ENCODE results near the gene MYH8.

The MYH8 gene

DNA sequence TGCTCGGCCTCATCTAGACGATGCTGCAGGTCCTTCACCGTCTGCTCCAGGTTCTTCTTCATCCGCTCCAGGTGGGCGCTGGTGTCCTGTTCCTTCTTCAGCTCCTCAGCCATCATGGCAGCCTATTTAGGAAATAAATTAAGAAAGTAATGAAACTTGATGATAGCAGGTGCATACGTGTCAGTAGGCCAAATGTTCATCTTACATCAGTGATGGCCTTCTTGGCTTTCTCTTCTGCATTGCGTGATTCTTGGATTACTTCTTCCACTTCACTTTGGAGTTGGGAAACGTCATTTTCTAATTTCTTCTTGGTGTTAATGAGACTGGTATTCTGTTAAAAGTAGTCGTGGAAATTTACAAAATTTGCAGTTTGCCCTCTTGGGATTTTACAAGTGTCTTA lies 28.9 kb downstream of the MYH8 start:
- no peak overlapping the region for H3K4me3 ChIP-seq (replicated peaks; ENCODE audit: insufficient read depth, low read length)
- no peaks in the 10 kb centered on the region for H3K27me3 ChIP-seq (ENCODE audit: insufficient read depth, poor library complexity, severe bottlenecking)
- no peak overlapping the region for H3K27ac ChIP-seq (replicated peaks)
- TF ChIP-seq, protein P1, sequence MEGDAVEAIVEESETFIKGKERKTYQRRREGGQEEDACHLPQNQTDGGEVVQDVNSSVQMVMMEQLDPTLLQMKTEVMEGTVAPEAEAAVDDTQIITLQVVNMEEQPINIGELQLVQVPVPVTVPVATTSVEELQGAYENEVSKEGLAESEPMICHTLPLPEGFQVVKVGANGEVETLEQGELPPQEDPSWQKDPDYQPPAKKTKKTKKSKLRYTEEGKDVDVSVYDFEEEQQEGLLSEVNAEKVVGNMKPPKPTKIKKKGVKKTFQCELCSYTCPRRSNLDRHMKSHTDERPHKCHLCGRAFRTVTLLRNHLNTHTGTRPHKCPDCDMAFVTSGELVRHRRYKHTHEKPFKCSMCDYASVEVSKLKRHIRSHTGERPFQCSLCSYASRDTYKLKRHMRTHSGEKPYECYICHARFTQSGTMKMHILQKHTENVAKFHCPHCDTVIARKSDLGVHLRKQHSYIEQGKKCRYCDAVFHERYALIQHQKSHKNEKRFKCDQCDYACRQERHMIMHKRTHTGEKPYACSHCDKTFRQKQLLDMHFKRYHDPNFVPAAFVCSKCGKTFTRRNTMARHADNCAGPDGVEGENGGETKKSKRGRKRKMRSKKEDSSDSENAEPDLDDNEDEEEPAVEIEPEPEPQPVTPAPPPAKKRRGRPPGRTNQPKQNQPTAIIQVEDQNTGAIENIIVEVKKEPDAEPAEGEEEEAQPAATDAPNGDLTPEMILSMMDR (IDR thresholded peaks at IDR 0.05; ENCODE audit: insufficient read depth, low read length), result no peak
- TF ChIP-seq GABPA (IDR thresholded peaks at IDR 0.05; ENCODE audit: low read depth) (no peak), POLR2AphosphoS5 (IDR thresholded peaks at IDR 0.05; ENCODE audit: low read depth) (no peak), SPI1 (IDR thresholded peaks at IDR 0.05; ENCODE audit: borderline replicate concordance, low read depth) (no peak)
- TF ChIP-seq, protein P2, sequence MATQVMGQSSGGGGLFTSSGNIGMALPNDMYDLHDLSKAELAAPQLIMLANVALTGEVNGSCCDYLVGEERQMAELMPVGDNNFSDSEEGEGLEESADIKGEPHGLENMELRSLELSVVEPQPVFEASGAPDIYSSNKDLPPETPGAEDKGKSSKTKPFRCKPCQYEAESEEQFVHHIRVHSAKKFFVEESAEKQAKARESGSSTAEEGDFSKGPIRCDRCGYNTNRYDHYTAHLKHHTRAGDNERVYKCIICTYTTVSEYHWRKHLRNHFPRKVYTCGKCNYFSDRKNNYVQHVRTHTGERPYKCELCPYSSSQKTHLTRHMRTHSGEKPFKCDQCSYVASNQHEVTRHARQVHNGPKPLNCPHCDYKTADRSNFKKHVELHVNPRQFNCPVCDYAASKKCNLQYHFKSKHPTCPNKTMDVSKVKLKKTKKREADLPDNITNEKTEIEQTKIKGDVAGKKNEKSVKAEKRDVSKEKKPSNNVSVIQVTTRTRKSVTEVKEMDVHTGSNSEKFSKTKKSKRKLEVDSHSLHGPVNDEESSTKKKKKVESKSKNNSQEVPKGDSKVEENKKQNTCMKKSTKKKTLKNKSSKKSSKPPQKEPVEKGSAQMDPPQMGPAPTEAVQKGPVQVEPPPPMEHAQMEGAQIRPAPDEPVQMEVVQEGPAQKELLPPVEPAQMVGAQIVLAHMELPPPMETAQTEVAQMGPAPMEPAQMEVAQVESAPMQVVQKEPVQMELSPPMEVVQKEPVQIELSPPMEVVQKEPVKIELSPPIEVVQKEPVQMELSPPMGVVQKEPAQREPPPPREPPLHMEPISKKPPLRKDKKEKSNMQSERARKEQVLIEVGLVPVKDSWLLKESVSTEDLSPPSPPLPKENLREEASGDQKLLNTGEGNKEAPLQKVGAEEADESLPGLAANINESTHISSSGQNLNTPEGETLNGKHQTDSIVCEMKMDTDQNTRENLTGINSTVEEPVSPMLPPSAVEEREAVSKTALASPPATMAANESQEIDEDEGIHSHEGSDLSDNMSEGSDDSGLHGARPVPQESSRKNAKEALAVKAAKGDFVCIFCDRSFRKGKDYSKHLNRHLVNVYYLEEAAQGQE (IDR thresholded peaks at IDR 0.05; ENCODE audit: insufficient replicate concordance, low read depth), result no peak
- DNase-seq (ENCODE audit: low read depth in 1 of 2, low spot score in 1 of 2), result no peak

DNA sequence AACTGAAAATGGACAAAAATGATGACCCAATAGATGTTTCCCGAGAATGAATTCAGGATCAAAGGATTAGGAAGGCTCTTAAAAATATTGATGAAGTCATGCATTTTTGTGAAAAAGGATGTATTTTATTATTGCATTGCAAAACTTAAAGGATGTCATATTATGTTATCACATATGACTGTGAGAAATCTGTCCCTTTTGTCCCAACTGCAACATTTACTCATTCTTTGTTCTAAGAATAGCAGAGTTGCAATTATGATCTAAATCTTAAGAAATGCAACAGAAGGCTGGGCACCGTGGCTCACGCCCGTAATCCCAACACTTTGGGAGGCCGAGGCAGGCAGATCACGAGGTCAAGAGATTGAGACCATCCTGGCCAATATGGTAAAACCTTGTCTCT lies 35.9 kb downstream of the MYH8 start:
- DNase-seq (ENCODE audit: low read depth in 1 of 2, low spot score in 1 of 2), result no peak
- Histone ChIP-seq H3K27me3 (ENCODE audit: insufficient read depth, poor library complexity, severe bottlenecking) (no peaks in the 10 kb centered on the region), H3K27ac (replicated peaks) (no peak overlapping the region), H3K4me3 (replicated peaks; ENCODE audit: insufficient read depth, low read length) (no peak overlapping the region)
- TF ChIP-seq, protein P2 (IDR thresholded peaks at IDR 0.05; ENCODE audit: insufficient replicate concordance, low read depth), result no peak
- no peak for TF ChIP-seq SPI1 (IDR thresholded peaks at IDR 0.05; ENCODE audit: borderline replicate concordance, low read depth)
- TF ChIP-seq, protein P1 (IDR thresholded peaks at IDR 0.05; ENCODE audit: insufficient read depth, low read length), result no peak
- no peak for TF ChIP-seq GABPA (IDR thresholded peaks at IDR 0.05; ENCODE audit: low read depth)
- TF ChIP-seq POLR2AphosphoS5 (IDR thresholded peaks at IDR 0.05; ENCODE audit: low read depth), result no peak

DNA sequence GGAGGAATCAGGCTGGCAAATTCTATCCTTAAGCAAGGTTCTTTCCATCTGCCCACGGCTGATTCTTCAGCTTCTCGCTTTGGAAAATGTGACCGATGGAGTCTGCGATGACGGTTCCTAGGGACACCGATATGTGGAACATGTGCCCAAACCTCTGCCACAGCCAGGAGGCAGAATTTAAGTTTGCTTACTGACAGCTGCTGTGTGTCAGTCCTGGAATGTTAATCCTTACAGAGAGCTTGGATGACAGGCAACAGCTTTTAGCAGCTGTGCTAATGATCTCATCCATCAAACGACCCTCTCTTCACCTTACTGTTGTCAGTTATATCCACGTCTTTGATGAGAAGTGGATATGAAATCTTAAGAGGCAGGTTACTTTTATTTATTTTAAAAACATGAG lies 37.6 kb downstream of the MYH8 start:
- H3K27me3 ChIP-seq (ENCODE audit: insufficient read depth, poor library complexity, severe bottlenecking), result no peaks in the 10 kb centered on the region
- no peak for DNase-seq (ENCODE audit: low read depth in 1 of 2, low spot score in 1 of 2)
- H3K27ac ChIP-seq (replicated peaks), result no peak overlapping the region
- TF ChIP-seq POLR2AphosphoS5 (IDR thresholded peaks at IDR 0.05; ENCODE audit: low read depth), result no peak
- no peak overlapping the region for H3K4me3 ChIP-seq (replicated peaks; ENCODE audit: insufficient read depth, low read length)

DNA sequence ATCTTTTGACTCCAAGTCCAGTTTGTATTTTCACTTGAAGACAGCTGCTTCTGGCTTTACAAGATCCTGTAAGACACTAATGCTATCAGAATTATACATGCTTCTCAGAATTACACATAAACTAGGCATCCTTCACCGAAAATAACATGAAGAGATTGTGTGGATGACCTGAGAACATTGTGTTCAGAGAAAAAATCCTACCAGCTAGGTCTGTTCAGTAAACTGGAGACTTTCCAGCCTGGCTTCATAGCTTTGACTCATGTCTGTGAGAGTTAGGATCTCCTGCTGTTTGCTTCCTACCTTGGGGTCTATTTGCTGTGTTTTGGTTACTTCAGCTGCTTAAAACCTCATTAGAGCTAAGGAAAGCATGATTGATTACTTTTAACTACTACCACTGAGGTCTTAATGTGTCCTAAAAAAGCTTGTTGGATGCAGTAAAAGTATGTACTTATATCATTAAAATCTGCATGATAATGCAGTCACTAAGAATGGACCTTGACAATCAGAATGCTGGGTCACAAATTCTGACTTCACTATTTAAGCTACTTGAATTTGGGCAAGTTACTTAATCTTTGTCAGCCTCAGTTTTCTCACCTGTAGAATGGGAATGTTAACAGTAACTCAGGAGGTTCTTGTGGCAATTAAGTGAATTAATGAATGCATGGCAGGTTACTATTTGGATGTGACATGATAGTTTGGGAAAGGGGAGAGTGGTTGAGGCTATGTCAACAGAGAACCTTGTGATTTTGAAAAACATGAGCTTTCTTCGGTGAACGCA lies 40.9 kb downstream of the MYH8 start:
- TF ChIP-seq, protein P2 (IDR thresholded peaks at IDR 0.05; ENCODE audit: insufficient replicate concordance, low read depth), result no peak
- TF ChIP-seq, protein P1 (IDR thresholded peaks at IDR 0.05; ENCODE audit: insufficient read depth, low read length), result no peak
- no peak for TF ChIP-seq SPI1 (IDR thresholded peaks at IDR 0.05; ENCODE audit: borderline replicate concordance, low read depth)
- no peak for TF ChIP-seq POLR2AphosphoS5 (IDR thresholded peaks at IDR 0.05; ENCODE audit: low read depth)
- no peak for TF ChIP-seq GABPA (IDR thresholded peaks at IDR 0.05; ENCODE audit: low read depth)
- Histone ChIP-seq H3K27me3 (ENCODE audit: insufficient read depth, poor library complexity, severe bottlenecking) (no peaks in the 10 kb centered on the region), H3K27ac (replicated peaks) (no peak overlapping the region), H3K4me3 (replicated peaks; ENCODE audit: insufficient read depth, low read length) (no peak overlapping the region)
- no peak for DNase-seq (ENCODE audit: low read depth in 1 of 2, low spot score in 1 of 2)

Measured in HL-60 (cell line).